Endothelial cell of umbilical vein (primary cell): ENCODE results near the gene CMSS1. TPM values are rescaled to one million over a fixed set of nuclear protein-coding genes. Genes with fewer than 3 reads are reported as not detected.

ENCODE experiments used
- BruUV-seq: library from RNA; stranded (reverse); fragments of 400-500 nt; replicated peaks from 2 replicates; lab custom pipeline; 2021; lab: Mats Ljungman, UMichigan
- CTCF ChIA-PET: fragments of 300-600, 350-600 bp; sonication (Branson Sonifier 250); formaldehyde crosslinking; loops from one replicate; lab custom pipeline; 2021; ENCODE audit warnings: antibody characterized with exemption, inconsistent platforms; lab: Charles Lee
- POLR2A ChIA-PET: fragments of 300-600, 350-600 bp; sonication (Branson Sonifier 250); formaldehyde crosslinking; loops from one replicate; lab custom pipeline; 2021; ENCODE audit warnings: antibody characterized with exemption, inconsistent platforms; lab: Charles Lee
- DNase-seq: peaks from one replicate; pipeline ENCODE4 v3.0.0-alpha.2; 2011; ENCODE audit warnings: low read depth, low spot score
- FAIRE-seq: peaks from 2 replicates; lab custom pipeline; 2011; peaks lifted over from hg19 to GRCh38; lab: Jason Lieb, UNC
- H2AFZ ChIP-seq: 2 replicates; pipeline ENCODE4 v1.6.0; 2012; ENCODE audit warnings: low read depth, low read length, control low read depth, inconsistent platforms
- H3K27ac ChIP-seq: 2 replicates; pipeline ENCODE4 v1.5.1; 2011; ENCODE audit warnings: low read depth, mild to moderate bottlenecking, control low read depth, low read length, moderate library complexity; ENCODE audit not compliant: insufficient read depth
- H3K27me3 ChIP-seq, 2 experiments: 2 replicates each; pipeline versions ENCODE4 v1.6.0 to v1.6.1; 2011; ENCODE audit warnings: low read length in 2 of 2, mixed read lengths in 1 of 2; ENCODE audit not compliant: control insufficient read depth in 2 of 2, insufficient read depth in 2 of 2
- H3K36me3 ChIP-seq, 2 experiments: 2 replicates in 1 of 2; 3 replicates in 1 of 2; pipeline ENCODE4 v1.5.1; 2011; ENCODE audit warnings: low read length in 2 of 2, mild to moderate bottlenecking in 1 of 2, moderate library complexity in 1 of 2; ENCODE audit not compliant: control insufficient read depth in 2 of 2, insufficient read depth in 2 of 2; ENCODE audit errors: extremely low read depth in 1 of 2
- H3K4me1 ChIP-seq: 3 replicates; pipeline ENCODE4 v1.5.1; 2011; ENCODE audit warnings: mild to moderate bottlenecking, low read length; ENCODE audit not compliant: control insufficient read depth, insufficient read depth; ENCODE audit errors: extremely low read depth
- H3K4me2 ChIP-seq: 2 replicates; pipeline ENCODE4 v1.6.1; 2011; ENCODE audit warnings: low read length, control low read depth, mixed read lengths; ENCODE audit not compliant: insufficient read depth
- H3K4me3 ChIP-seq, 3 experiments: fragments of 200-600 bp in 1 of 3; sonication (generic), shearing (Covaris generic) in 1 of 3; replicated peaks in 1 of 3; 2 replicates each; pipeline ENCODE4 v1.5.1; 2011 to 2016; ENCODE audit warnings: control low read depth in 3 of 3, low read length in 3 of 3, mild to moderate bottlenecking in 2 of 3, inconsistent platforms in 1 of 3, low read depth in 1 of 3, moderate library complexity in 1 of 3; ENCODE audit not compliant: insufficient read depth in 1 of 3
- H3K79me2 ChIP-seq: 2 replicates; pipeline ENCODE4 v1.6.0; 2012; ENCODE audit warnings: low read length, inconsistent platforms; ENCODE audit not compliant: control insufficient read depth, insufficient read depth
- H3K9ac ChIP-seq: replicated peaks from 2 replicates; pipeline ENCODE3; 2011; ENCODE audit warnings: low read length, control low read depth; ENCODE audit not compliant: insufficient read depth; ENCODE audit errors: extremely low read depth
- H3K9me1 ChIP-seq: replicated peaks from 3 replicates; pipeline ENCODE4 v1.6.0; 2011; ENCODE audit warnings: mild to moderate bottlenecking, low read length; ENCODE audit not compliant: control insufficient read depth, insufficient read depth; ENCODE audit errors: extremely low read depth
- H3K9me3 ChIP-seq: replicated peaks from 2 replicates; pipeline ENCODE4 v1.5.1; 2012; ENCODE audit warnings: low read length, inconsistent platforms; ENCODE audit not compliant: control insufficient read depth, insufficient read depth
- H4K20me1 ChIP-seq: replicated peaks from 2 replicates; pipeline ENCODE3; 2011; ENCODE audit warnings: mild to moderate bottlenecking, low read length; ENCODE audit not compliant: control insufficient read depth, insufficient read depth; ENCODE audit errors: extremely low read depth
- EZH2 ChIP-seq: IDR thresholded peaks from 2 replicates; pipeline ENCODE4 v1.6.1; 2012; ENCODE audit warnings: borderline replicate concordance, low read depth, mild to moderate bottlenecking, moderate library complexity, low read length, inconsistent platforms; ENCODE audit not compliant: severe bottlenecking
- FOS ChIP-seq: IDR thresholded peaks from 2 replicates; pipeline ENCODE4 v1.6.1; 2011; ENCODE audit warnings: mild to moderate bottlenecking, low read length, moderate library complexity, borderline replicate concordance; ENCODE audit not compliant: insufficient read depth
- GATA2 ChIP-seq: IDR thresholded peaks from 2 replicates; pipeline ENCODE4 v1.7.0; 2011; ENCODE audit warnings: low read depth, mild to moderate bottlenecking, moderate library complexity, mixed read lengths, low read length; ENCODE audit not compliant: insufficient read length, insufficient read depth
- JUN ChIP-seq: IDR thresholded peaks from 2 replicates; pipeline ENCODE4 v1.6.1; 2011; ENCODE audit warnings: borderline replicate concordance, low read depth; ENCODE audit not compliant: insufficient read length, insufficient read depth
- MYC ChIP-seq: IDR thresholded peaks from one replicate; pipeline ENCODE4 v1.6.1; 2011; ENCODE audit warnings: mild to moderate bottlenecking, low read depth, low read length
- POLR2A ChIP-seq: IDR thresholded peaks from 2 replicates; pipeline ENCODE4 v1.6.1; 2012; ENCODE audit warnings: low read depth, mild to moderate bottlenecking, control low read depth, low read length
- POLR2AphosphoS5 ChIP-seq: IDR thresholded peaks from 2 replicates; pipeline ENCODE4 v1.6.1; 2012; ENCODE audit warnings: low read depth, mild to moderate bottlenecking, control low read depth, low read length, moderate library complexity; ENCODE audit not compliant: insufficient read depth
- dilution Hi-C: fragments of 300-500 bp; cut with MboI; formaldehyde crosslinking; loops from one replicate; pipeline ENCODE4 v1.15.0; 2019; ENCODE audit warnings: low sequenced_read_pairs; ENCODE audit not compliant: extremely low pct_ligation_motif_present
- intact Hi-C: fragments of 100-400 bp; cut with micrococcal nuclease; formaldehyde crosslinking; loops from one replicate; pipeline ENCODE4 v1.10.0; 2022
- polyA plus RNA-seq, 4 experiments: library from polyadenylated mRNA; depleted of rRNA in 3 of 4; stranded (reverse) in 3 of 4; unstranded in 1 of 4; fragments of >200 nt; gene quantifications; 2 replicates each; pipeline versions ENCODE4 v1.2.1 to v1.2.3, GENCODE V29; 2011 to 2012; ENCODE audit warnings: missing spikeins in 1 of 4
- total RNA-seq: library from RNA; stranded (reverse); gene quantifications from 2 replicates; pipeline ENCODE4 v1.2.3, GENCODE V29; 2021
- TF ChIP-seq, protein P1 (sequence below), 2 donors: IDR thresholded peaks; 1 replicate in 1 of 2; 2 replicates in 1 of 2; pipeline ENCODE4 v1.5.1; 2011; ENCODE audit warnings: low read length in 2 of 2, mild to moderate bottlenecking in 2 of 2, moderate library complexity in 2 of 2, control low read depth in 1 of 2, inconsistent platforms in 1 of 2, low read depth in 1 of 2; ENCODE audit not compliant: insufficient read depth in 1 of 2; ENCODE audit errors: extremely low read depth in 1 of 2
- TF ChIP-seq, protein P2 (sequence below): IDR thresholded peaks from 2 replicates; pipeline ENCODE4 v1.6.1; 2011; ENCODE audit not compliant: insufficient read depth, insufficient read length

Gene CMSS1
- total and polyA plus RNA-seq, 2 donors (not counting 3 experiments of a cell fraction or from before 2014, with no cell fraction given), result 9.7 to 60.6 TPM

DNA sequence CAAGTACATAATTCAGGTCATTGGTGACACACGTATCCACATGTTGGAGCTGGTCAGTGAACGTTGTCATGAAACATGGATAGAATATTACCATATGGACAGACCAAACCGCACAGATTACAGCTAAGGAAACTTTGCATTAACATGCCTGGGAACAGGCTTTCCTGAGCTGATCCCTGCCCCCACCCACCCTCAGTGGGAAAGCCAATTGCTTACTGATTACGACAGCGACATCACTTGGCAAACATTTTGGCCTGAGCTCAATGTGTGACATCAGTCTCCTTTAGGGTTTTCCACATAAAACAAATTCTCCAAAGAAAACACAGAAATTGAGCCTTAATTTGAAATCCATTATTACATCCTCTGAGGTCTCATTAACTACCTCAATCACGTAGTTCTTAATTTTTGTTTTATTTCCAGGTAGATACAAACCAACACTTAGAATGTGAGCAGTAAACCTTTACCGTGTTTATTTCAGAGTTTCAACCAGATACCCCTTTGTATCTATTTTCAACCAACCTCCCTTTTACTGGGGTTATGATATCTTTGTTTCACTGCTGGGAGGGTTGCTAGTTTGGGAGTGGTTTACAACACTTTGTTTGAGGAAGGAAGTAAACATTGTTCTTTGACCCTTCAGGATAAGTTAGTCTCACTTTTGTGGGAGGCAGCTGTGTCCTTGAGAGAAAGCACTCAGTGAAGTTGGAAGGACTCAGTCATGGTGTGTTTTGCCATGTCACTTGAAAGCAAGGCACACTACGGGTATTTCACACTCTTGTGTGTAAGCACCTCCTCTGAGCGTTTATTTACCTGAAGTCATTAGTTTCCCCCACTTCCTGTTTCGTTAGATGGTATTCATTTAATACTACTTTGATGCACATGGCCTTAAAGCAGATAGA is 103.1 kb downstream of the CMSS1 start:
- TSS peak; percentile 25 for BruUV-seq
- Histone ChIP-seq H3K9me3 (no peaks in the 10 kb centered on the region), H3K36me3 (no peaks in the 10 kb centered on the region), H3K4me3 (no peak overlapping the region), H3K9me1 (no peaks in the 10 kb centered on the region), H3K9ac (peak overlapping the region; percentile 8), H3K4me2 (peak overlapping the region; percentile 79), H3K4me1 (peaks cover 41% of the 10 kb centered on the region), H3K79me2 (peaks cover 7% of the 10 kb centered on the region), H2AFZ (peak overlapping the region; percentile 46), H3K27ac (peak overlapping the region; percentile 65), H4K20me1 (no peaks in the 10 kb centered on the region), H3K27me3 (no peaks in the 10 kb centered on the region)
- ChIA-PET CTCF (interaction anchor here (1.1 to 3.1 kb wide), 6 partner anchors 11 to 333 kb away, joined by 3 to 12 read pairs (median 5); no protein-coding TSS in a partner anchor), POLR2A (interaction anchor here (0.6 to 0.9 kb wide), 2 partner anchors 26 to 121 kb away, joined by 3 read pairs; no protein-coding TSS in a partner anchor)
- intact Hi-C loops (loop anchor here (1.0 kb wide), 1 partner anchor 121 kb away; no protein-coding TSS in a partner anchor), dilution Hi-C loops (no loop called here)
- FAIRE-seq (no peak), DNase-seq (peak; percentile 66)
- no peak for TF ChIP-seq MYC
- no peak for TF ChIP-seq GATA2
- TF ChIP-seq EZH2, result no peak
- no peak for TF ChIP-seq FOS
- TF ChIP-seq, protein P1, sequence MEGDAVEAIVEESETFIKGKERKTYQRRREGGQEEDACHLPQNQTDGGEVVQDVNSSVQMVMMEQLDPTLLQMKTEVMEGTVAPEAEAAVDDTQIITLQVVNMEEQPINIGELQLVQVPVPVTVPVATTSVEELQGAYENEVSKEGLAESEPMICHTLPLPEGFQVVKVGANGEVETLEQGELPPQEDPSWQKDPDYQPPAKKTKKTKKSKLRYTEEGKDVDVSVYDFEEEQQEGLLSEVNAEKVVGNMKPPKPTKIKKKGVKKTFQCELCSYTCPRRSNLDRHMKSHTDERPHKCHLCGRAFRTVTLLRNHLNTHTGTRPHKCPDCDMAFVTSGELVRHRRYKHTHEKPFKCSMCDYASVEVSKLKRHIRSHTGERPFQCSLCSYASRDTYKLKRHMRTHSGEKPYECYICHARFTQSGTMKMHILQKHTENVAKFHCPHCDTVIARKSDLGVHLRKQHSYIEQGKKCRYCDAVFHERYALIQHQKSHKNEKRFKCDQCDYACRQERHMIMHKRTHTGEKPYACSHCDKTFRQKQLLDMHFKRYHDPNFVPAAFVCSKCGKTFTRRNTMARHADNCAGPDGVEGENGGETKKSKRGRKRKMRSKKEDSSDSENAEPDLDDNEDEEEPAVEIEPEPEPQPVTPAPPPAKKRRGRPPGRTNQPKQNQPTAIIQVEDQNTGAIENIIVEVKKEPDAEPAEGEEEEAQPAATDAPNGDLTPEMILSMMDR (IDR thresholded peaks at IDR 0.05; ENCODE audit: extremely low read depth in 1 of 2, insufficient read depth in 1 of 2, low read depth in 1 of 2, low read length in 2 of 2), result no peak
- TF ChIP-seq JUN, result no peak
- TF ChIP-seq POLR2AphosphoS5, result no peak
- TF ChIP-seq, protein P2, sequence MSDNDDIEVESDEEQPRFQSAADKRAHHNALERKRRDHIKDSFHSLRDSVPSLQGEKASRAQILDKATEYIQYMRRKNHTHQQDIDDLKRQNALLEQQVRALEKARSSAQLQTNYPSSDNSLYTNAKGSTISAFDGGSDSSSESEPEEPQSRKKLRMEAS, result no peak
- no peak for TF ChIP-seq POLR2A
